Effector memory CD4-positive, alpha-beta T cell (primary cell): Measurements from ENCODE around the gene NME7.
"Not testable (repeated sequence)": the region's sequence is repeated elsewhere in the genome, so short reads cannot be mapped to it uniquely, and the experiment has no call there.

ENCODE experiments used
- DNase-seq, 3 donors: peaks; one replicate each; pipeline ENCODE4 v3.0.0-alpha.2; 2020
- H3K27ac ChIP-seq: 2 replicates; pipeline ENCODE4 v1.7.0; 2013; ENCODE audit warnings: mild to moderate bottlenecking, low read length, moderate library complexity; ENCODE audit not compliant: insufficient read depth, poor library complexity, severe bottlenecking
- H3K27me3 ChIP-seq: replicated peaks from 2 replicates; pipeline ENCODE4 v1.7.0; 2013; ENCODE audit warnings: mild to moderate bottlenecking, low read length; ENCODE audit not compliant: insufficient read depth, control insufficient read depth, poor library complexity, severe bottlenecking
- H3K36me3 ChIP-seq: 2 replicates; pipeline ENCODE4 v1.7.0; 2013; ENCODE audit warnings: mild to moderate bottlenecking, low read length, moderate library complexity; ENCODE audit not compliant: control insufficient read depth, insufficient read depth
- H3K4me1 ChIP-seq: 2 replicates; pipeline ENCODE4 v1.7.0; 2013; ENCODE audit warnings: low read length, mild to moderate bottlenecking; ENCODE audit not compliant: control insufficient read depth, insufficient read depth, poor library complexity, severe bottlenecking
- H3K4me3 ChIP-seq: 2 replicates; pipeline ENCODE4 v1.7.0; 2013; ENCODE audit warnings: low read length, low read depth, mild to moderate bottlenecking; ENCODE audit not compliant: insufficient read depth, poor library complexity, severe bottlenecking
- H3K9me3 ChIP-seq: 2 replicates; pipeline ENCODE4 v1.7.0; 2013; ENCODE audit warnings: mild to moderate bottlenecking, low read length, moderate library complexity; ENCODE audit not compliant: control insufficient read depth

The NME7 gene

GRCh38 chr1:169137357-169137756, 230.2 kb downstream of the NME7 start:
- Histone ChIP-seq H3K4me3 (no peak overlapping the region), H3K4me1 (no peaks in the 10 kb centered on the region), H3K27me3 (no peaks in the 10 kb centered on the region), H3K27ac (no peak overlapping the region), H3K36me3 (no peaks in the 10 kb centered on the region), H3K9me3 (no peaks in the 10 kb centered on the region)
- no peak for DNase-seq

DNA sequence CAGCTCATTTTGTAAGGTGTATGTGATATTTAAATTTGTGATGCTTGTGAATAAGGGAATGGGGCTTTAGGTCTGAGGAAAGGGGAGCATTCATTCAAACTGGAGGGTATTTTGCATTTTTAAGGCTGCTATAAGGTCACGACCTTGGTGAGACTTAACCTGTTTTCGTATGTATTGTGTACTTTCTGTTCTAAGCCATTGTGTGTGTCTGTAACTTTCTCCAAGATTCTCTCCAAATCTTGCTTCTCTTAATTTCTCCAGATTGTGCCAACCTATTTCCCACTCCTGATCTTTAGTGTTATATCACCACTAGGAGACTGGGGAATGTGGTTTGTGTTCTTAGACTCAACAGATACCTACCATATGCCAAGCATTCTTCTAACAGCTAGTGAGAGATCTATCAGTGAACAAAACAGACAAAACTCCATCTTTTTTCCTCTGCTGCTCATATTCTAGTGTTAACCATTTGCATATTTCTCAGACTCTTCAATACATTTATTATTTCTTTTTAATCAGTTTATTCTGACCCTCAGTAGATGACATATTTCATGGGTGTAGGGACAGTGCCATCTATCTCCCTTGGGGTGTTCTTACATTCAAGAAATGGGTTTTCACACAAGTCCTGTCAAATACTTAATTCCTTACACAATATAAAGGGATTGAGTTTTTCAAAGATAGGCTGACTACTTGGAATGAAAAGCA, 233.6 kb downstream of the NME7 start:
- Histone ChIP-seq H3K36me3 (no peaks in the 10 kb centered on the region), H3K27me3 (no peaks in the 10 kb centered on the region), H3K9me3 (no peaks in the 10 kb centered on the region), H3K27ac (no peak overlapping the region), H3K4me3 (no peak overlapping the region), H3K4me1 (no peaks in the 10 kb centered on the region)
- no peak for DNase-seq

GRCh38 chr1:169133228-169133576, 234.4 kb downstream of the NME7 start:
- Histone ChIP-seq H3K27ac (no peak overlapping the region), H3K27me3 (no peaks in the 10 kb centered on the region), H3K36me3 (no peaks in the 10 kb centered on the region), H3K4me3 (no peak overlapping the region), H3K9me3 (no peaks in the 10 kb centered on the region), H3K4me1 (no peaks in the 10 kb centered on the region)
- no peak for DNase-seq

- Histone ChIP-seq H3K27ac (no peak overlapping the region), H3K4me1 (no peaks in the 10 kb centered on the region), H3K27me3 (no peaks in the 10 kb centered on the region), H3K9me3 (no peaks in the 10 kb centered on the region), H3K4me3 (no peak overlapping the region), H3K36me3 (no peaks in the 10 kb centered on the region)
- DNase-seq, result no peak
Observed at GRCh38 chr1:169132512-169133227, 234.9 kb downstream of the NME7 start.

- Histone ChIP-seq H3K9me3 (no peaks in the 10 kb centered on the region), H3K4me1 (no peaks in the 10 kb centered on the region), H3K27me3 (no peaks in the 10 kb centered on the region), H3K4me3 (no peak overlapping the region), H3K36me3 (no peaks in the 10 kb centered on the region), H3K27ac (no peak overlapping the region)
- no peak for DNase-seq
Observed at GRCh38 chr1:169130683-169131082, 236.9 kb downstream of the NME7 start.

GRCh38 chr1:169129109-169129784, 238.3 kb downstream of the NME7 start:
- DNase-seq, result no peak
- no peaks in the 10 kb centered on the region for H3K9me3 ChIP-seq
- no peaks in the 10 kb centered on the region for H3K27me3 ChIP-seq
- H3K4me3 ChIP-seq, result no peak overlapping the region
- no peaks in the 10 kb centered on the region for H3K4me1 ChIP-seq
- no peak overlapping the region for H3K27ac ChIP-seq
- H3K36me3 ChIP-seq, result no peaks in the 10 kb centered on the region

DNA sequence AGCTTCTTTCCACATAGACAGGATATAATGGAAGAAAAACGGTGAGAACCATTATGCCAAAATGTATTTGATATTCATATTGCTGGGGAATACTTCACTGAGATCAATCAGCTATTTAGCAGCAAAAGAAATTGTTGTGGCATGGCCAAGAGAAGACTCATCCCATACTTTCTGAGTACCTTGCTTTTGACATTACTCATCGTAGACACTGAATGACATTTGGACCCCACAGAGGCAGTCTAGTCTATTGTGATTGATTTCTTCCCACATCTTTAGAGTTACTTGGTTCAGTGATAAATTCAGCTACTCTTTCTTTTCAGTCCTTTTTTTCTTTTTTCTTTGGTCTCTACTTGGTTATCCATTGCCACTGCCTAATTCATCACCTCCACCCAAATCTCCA, 239.0 kb downstream of the NME7 start:
- Histone ChIP-seq H3K9me3 (no peaks in the 10 kb centered on the region), H3K27me3 (no peaks in the 10 kb centered on the region), H3K4me1 (no peaks in the 10 kb centered on the region), H3K36me3 (no peaks in the 10 kb centered on the region), H3K27ac (no peak overlapping the region), H3K4me3 (no peak overlapping the region)
- no peak for DNase-seq

GRCh38 chr1:169127305-169127704, 240.3 kb downstream of the NME7 start:
- H3K4me1 ChIP-seq, result no peaks in the 10 kb centered on the region
- no peak for DNase-seq
- H3K27ac ChIP-seq, result no peak overlapping the region
- no peaks in the 10 kb centered on the region for H3K36me3 ChIP-seq
- no peak overlapping the region for H3K4me3 ChIP-seq
- no peaks in the 10 kb centered on the region for H3K27me3 ChIP-seq
- no peaks in the 10 kb centered on the region for H3K9me3 ChIP-seq

DNA sequence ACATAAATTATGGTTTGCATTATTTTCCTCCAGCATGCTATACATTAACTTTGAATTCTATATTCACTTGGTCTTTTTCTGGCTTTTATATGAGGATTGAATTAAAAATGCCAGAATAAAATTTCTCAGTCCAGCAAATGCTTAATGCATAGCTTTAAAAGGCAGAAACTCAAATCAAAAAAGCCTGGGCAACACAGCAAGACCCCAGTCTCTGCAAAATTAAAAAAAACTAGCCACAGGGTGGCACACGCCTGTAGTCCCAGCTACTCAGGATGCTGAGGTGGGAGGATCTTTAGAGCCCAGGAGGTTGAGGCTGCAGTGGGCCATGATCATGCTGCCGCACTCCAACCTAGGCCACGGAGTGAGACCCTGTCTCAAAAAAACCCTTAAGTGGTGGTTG, 241.3 kb downstream of the NME7 start:
- Histone ChIP-seq H3K9me3 (no peaks in the 10 kb centered on the region), H3K4me3 (no peak overlapping the region), H3K27ac (no peak overlapping the region), H3K27me3 (no peaks in the 10 kb centered on the region), H3K36me3 (no peaks in the 10 kb centered on the region), H3K4me1 (no peaks in the 10 kb centered on the region)
- no peak for DNase-seq

GRCh38 chr1:169125597-169125996, 242.0 kb downstream of the NME7 start:
- H3K27me3 ChIP-seq, H3K4me3 ChIP-seq, H3K27ac ChIP-seq, DNase-seq, H3K36me3 ChIP-seq, H3K4me1 ChIP-seq, H3K9me3 ChIP-seq: not testable (repeated sequence)
